Ishikawa (cell line): ENCODE data around the gene KLHL26.

Source experiments
- CREB1 ChIP-seq: IDR thresholded peaks from 2 replicates; pipeline ENCODE4 v1.6.1; 2012; ENCODE audit warnings: low read depth
- EGR1 ChIP-seq: IDR thresholded peaks from 2 replicates; pipeline ENCODE4 v1.6.1; 2012
- MAX ChIP-seq: IDR thresholded peaks from 2 replicates; pipeline ENCODE4 v1.6.1; 2012
- REST ChIP-seq: IDR thresholded peaks from 2 replicates; pipeline ENCODE4 v1.6.1; 2012; ENCODE audit warnings: low read depth, mild to moderate bottlenecking
- TAF1 ChIP-seq: IDR thresholded peaks from 2 replicates; pipeline ENCODE4 v1.6.1; 2012; ENCODE audit warnings: low read depth, mild to moderate bottlenecking
- TCF12 ChIP-seq: IDR thresholded peaks from 2 replicates; pipeline ENCODE4 v1.6.1; 2012; ENCODE audit warnings: low read depth
- YY1 ChIP-seq: IDR thresholded peaks from 2 replicates; pipeline ENCODE4 v1.6.1; 2012; ENCODE audit warnings: low read depth

GRCh38 chr19:18648973-18649315, 12.1 kb downstream of the KLHL26 start:
- TF ChIP-seq TCF12 (no peak), MAX (no peak), TAF1 (no peak), YY1 (no peak), REST (no peak), EGR1 (no peak), CREB1 (no peak)
